Keratinocyte (primary cell): Measurements from ENCODE around the gene SHISA7. TPM values are rescaled to one million over a fixed set of nuclear protein-coding genes. Genes with fewer than 3 reads are reported as not detected.

ENCODE experiments used
- DNase-seq: peaks from one replicate; pipeline ENCODE4 v3.0.0-alpha.2; 2011; ENCODE audit warnings: low read depth, missing footprints, low spot score
- FAIRE-seq: peaks from 2 replicates; lab custom pipeline; 2011; peaks lifted over from hg19 to GRCh38; lab: Jason Lieb, UNC
- H2AFZ ChIP-seq: 2 replicates; pipeline ENCODE4 v1.6.0; 2012; ENCODE audit warnings: low read length, control low read depth, inconsistent platforms; ENCODE audit not compliant: control insufficient read depth
- H3K27ac ChIP-seq: 2 replicates; pipeline ENCODE4 v1.5.1; 2011; ENCODE audit warnings: low read length; ENCODE audit not compliant: control insufficient read depth, insufficient read depth
- H3K27me3 ChIP-seq: 3 replicates; pipeline ENCODE4 v1.6.0; 2011; ENCODE audit warnings: low read length; ENCODE audit not compliant: control insufficient read depth, insufficient read depth; ENCODE audit errors: extremely low read depth
- H3K36me3 ChIP-seq, 2 experiments: 2 replicates in 1 of 2; 3 replicates in 1 of 2; pipeline ENCODE4 v1.5.1; 2011; ENCODE audit warnings: low read length in 2 of 2, mild to moderate bottlenecking in 1 of 2; ENCODE audit not compliant: control insufficient read depth in 2 of 2, insufficient read depth in 2 of 2; ENCODE audit errors: extremely low read depth in 1 of 2
- H3K4me1 ChIP-seq: 3 replicates; pipeline ENCODE4 v1.5.1; 2011; ENCODE audit warnings: low read length; ENCODE audit not compliant: control insufficient read depth, insufficient read depth; ENCODE audit errors: extremely low read depth
- H3K4me2 ChIP-seq: 3 replicates; pipeline ENCODE4 v1.6.0; 2011; ENCODE audit warnings: low read depth, low read length; ENCODE audit not compliant: control insufficient read depth, insufficient read depth; ENCODE audit errors: extremely low read depth
- H3K4me3 ChIP-seq, 3 experiments: fragments of 200-600 bp in 1 of 3; sonication (generic) in 1 of 3; 2 replicates in 2 of 3; 3 replicates in 1 of 3; pipeline ENCODE4 v1.5.1; 2011 to 2016; ENCODE audit warnings: low read length in 3 of 3, mild to moderate bottlenecking in 3 of 3, control low read depth in 2 of 3, inconsistent platforms in 1 of 3, low read depth in 1 of 3, mixed read lengths in 1 of 3, mixed run types in 1 of 3, moderate library complexity in 1 of 3; ENCODE audit not compliant: control insufficient read depth in 2 of 3, insufficient read depth in 2 of 3; ENCODE audit errors: extremely low read depth in 1 of 3
- H3K79me2 ChIP-seq: 2 replicates; pipeline ENCODE4 v1.6.0; 2012; ENCODE audit warnings: low read length; ENCODE audit not compliant: control insufficient read depth, insufficient read depth
- H3K9ac ChIP-seq: 3 replicates; pipeline ENCODE4 v1.6.0; 2011; ENCODE audit warnings: low read length; ENCODE audit not compliant: control insufficient read depth, insufficient read depth; ENCODE audit errors: extremely low read depth
- H3K9me1 ChIP-seq: 3 replicates; pipeline ENCODE4 v1.6.0; 2011; ENCODE audit warnings: low read length; ENCODE audit not compliant: control insufficient read depth, insufficient read depth; ENCODE audit errors: extremely low read depth
- H3K9me3 ChIP-seq: 2 replicates; pipeline ENCODE4 v1.5.1; 2012; ENCODE audit warnings: low read depth, low read length; ENCODE audit not compliant: control insufficient read depth
- H4K20me1 ChIP-seq: 3 replicates; pipeline ENCODE4 v1.6.0; 2011; ENCODE audit warnings: low read length; ENCODE audit not compliant: control insufficient read depth, insufficient read depth; ENCODE audit errors: extremely low read depth
- CTCF ChIP-seq, 3 experiments: IDR thresholded peaks in 1 of 3; conservative IDR thresholded peaks in 1 of 3; optimal IDR thresholded peaks in 1 of 3; 2 replicates in 2 of 3; 3 replicates in 1 of 3; pipeline versions ENCODE3 to v1.5.1; 2011; ENCODE audit warnings: low read length in 3 of 3, mild to moderate bottlenecking in 3 of 3, moderate library complexity in 2 of 3, control low read depth in 1 of 3, inconsistent platforms in 1 of 3; ENCODE audit not compliant: insufficient read depth in 2 of 3; ENCODE audit errors: extremely low read depth in 1 of 3
- EZH2 ChIP-seq: IDR thresholded peaks from one replicate; pipeline ENCODE4 v1.6.1; 2012; ENCODE audit warnings: inconsistent platforms, mild to moderate bottlenecking, low read length, moderate library complexity
- dilution Hi-C: fragments of 300-500 bp; cut with MboI; formaldehyde crosslinking; loops from one replicate; pipeline ENCODE4 v1.7.0; 2020; ENCODE audit warnings: low sequenced_read_pairs; ENCODE audit not compliant: extremely low pct_ligation_motif_present
- polyA plus RNA-seq, 5 experiments: library from polyadenylated mRNA; depleted of rRNA in 3 of 5; stranded (reverse) in 3 of 5; stranded (forward) in 1 of 5; unstranded in 1 of 5; fragments of >200 nt; gene quantifications; 1 replicate in 1 of 5; 2 replicates in 3 of 5; 3 replicates in 1 of 5; pipeline versions ENCODE4 v1.2.1 to v1.2.3, GENCODE V29; 2011 to 2012; ENCODE audit warnings: missing spikeins in 2 of 5, low read depth in 1 of 5, low replicate concordance in 1 of 5

The SHISA7 gene
- polyA plus RNA-seq, 1 donor (not counting 4 experiments of a cell fraction or from before 2014, with no cell fraction given) = not detected

GRCh38 chr19:55479451-55480230 lies 36.5 kb upstream of the SHISA7 start:
- H3K27ac ChIP-seq = no peak overlapping the region
- H3K9me3 ChIP-seq = no peaks in the 10 kb centered on the region
- no peaks in the 10 kb centered on the region for H3K27me3 ChIP-seq
- no peaks in the 10 kb centered on the region for H3K36me3 ChIP-seq
- TF ChIP-seq CTCF (optimal IDR thresholded peaks at IDR 0.05 in 1 of 3, IDR thresholded peaks at IDR 0.05 in 1 of 3, conservative IDR thresholded peaks at IDR 0.05 in 1 of 3; ENCODE audit: extremely low read depth in 1 of 3, insufficient read depth in 2 of 3, low read length in 3 of 3) (no peak), EZH2 (no peak)
- H3K9ac ChIP-seq = no peak overlapping the region
- no peak for DNase-seq
- peaks cover 22% of the 10 kb centered on the region for H3K4me1 ChIP-seq
- H4K20me1 ChIP-seq = no peaks in the 10 kb centered on the region
- H3K4me2 ChIP-seq = no peak overlapping the region
- dilution Hi-C loops = no loop called here
- H3K4me3 ChIP-seq = no peak overlapping the region
- H3K9me1 ChIP-seq = no peaks in the 10 kb centered on the region
- H2AFZ ChIP-seq = no peak overlapping the region
- no peak for FAIRE-seq
- peaks cover 22% of the 10 kb centered on the region for H3K79me2 ChIP-seq

- H3K79me2 ChIP-seq = peaks cover 22% of the 10 kb centered on the region
- H3K27me3 ChIP-seq = no peaks in the 10 kb centered on the region
- H3K9me1 ChIP-seq = no peaks in the 10 kb centered on the region
- H3K27ac ChIP-seq = no peak overlapping the region
- peaks cover 21% of the 10 kb centered on the region for H3K4me1 ChIP-seq
- H2AFZ ChIP-seq = no peak overlapping the region
- H3K9me3 ChIP-seq = no peaks in the 10 kb centered on the region
- H3K9ac ChIP-seq = no peak overlapping the region
- TF ChIP-seq EZH2 = no peak
- TF ChIP-seq CTCF (optimal IDR thresholded peaks at IDR 0.05 in 1 of 3, IDR thresholded peaks at IDR 0.05 in 1 of 3, conservative IDR thresholded peaks at IDR 0.05 in 1 of 3; ENCODE audit: extremely low read depth in 1 of 3, insufficient read depth in 2 of 3, low read length in 3 of 3) = no peak
- FAIRE-seq = no peak
- no peak overlapping the region for H3K4me3 ChIP-seq
- dilution Hi-C loops = no loop called here
- H4K20me1 ChIP-seq = no peaks in the 10 kb centered on the region
- no peaks in the 10 kb centered on the region for H3K36me3 ChIP-seq
- DNase-seq = no peak
- H3K4me2 ChIP-seq = no peak overlapping the region
These were observed 35.9 kb upstream of the SHISA7 start for GRCh38 chr19:55479045-55479444.
